ENCODE results near the gene MAP2K1. TPM values are rescaled to one million over a fixed set of nuclear protein-coding genes. Genes with fewer than 3 reads are reported as not detected.
A peak's percentile ranks its signal among the peaks of the same experiment; 100 is the strongest.
"Not testable (repeated sequence)": the region's sequence is repeated elsewhere in the genome, so short reads cannot be mapped to it uniquely, and the experiment has no call there.

The MAP2K1 gene
- total RNA-seq, 1 donor from 2014 or later = 57.7 TPM

DNA sequence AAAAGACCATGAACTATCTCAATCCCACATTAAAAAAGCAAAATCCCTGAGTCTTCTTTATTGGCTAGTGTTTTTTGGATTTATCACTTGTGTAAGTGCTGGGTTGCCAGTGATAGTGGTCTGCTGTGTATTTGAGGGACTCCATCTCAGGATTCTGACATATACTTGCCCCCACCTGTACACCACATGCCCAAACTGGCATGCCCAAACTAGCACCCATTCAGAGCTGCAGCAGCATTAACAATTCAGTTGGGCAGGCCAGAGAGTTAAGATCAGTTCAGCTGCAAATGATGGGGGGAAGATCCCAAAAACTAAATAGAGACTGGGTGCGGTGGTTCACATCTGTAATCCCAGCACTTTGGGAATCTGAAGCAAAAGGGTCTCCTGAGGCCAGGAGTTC lies 23.9 kb upstream of the MAP2K1 start:
- Histone ChIP-seq H3K36me3 (ENCODE audit: control insufficient read depth, insufficient read depth, low read length) (no peaks in the 10 kb centered on the region), H3K27me3 (ENCODE audit: control insufficient read depth, insufficient read depth, low read length) (no peaks in the 10 kb centered on the region), H3K4me3 (ENCODE audit: low read depth, low read length) (no peak overlapping the region)
- TF ChIP-seq, protein P1, sequence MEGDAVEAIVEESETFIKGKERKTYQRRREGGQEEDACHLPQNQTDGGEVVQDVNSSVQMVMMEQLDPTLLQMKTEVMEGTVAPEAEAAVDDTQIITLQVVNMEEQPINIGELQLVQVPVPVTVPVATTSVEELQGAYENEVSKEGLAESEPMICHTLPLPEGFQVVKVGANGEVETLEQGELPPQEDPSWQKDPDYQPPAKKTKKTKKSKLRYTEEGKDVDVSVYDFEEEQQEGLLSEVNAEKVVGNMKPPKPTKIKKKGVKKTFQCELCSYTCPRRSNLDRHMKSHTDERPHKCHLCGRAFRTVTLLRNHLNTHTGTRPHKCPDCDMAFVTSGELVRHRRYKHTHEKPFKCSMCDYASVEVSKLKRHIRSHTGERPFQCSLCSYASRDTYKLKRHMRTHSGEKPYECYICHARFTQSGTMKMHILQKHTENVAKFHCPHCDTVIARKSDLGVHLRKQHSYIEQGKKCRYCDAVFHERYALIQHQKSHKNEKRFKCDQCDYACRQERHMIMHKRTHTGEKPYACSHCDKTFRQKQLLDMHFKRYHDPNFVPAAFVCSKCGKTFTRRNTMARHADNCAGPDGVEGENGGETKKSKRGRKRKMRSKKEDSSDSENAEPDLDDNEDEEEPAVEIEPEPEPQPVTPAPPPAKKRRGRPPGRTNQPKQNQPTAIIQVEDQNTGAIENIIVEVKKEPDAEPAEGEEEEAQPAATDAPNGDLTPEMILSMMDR (IDR thresholded peaks at IDR 0.05; ENCODE audit: insufficient read depth, low read length, severe bottlenecking) = no peak
- DNase-seq (ENCODE audit: low read depth) (peak; percentile 58), FAIRE-seq (no peak)

DNA sequence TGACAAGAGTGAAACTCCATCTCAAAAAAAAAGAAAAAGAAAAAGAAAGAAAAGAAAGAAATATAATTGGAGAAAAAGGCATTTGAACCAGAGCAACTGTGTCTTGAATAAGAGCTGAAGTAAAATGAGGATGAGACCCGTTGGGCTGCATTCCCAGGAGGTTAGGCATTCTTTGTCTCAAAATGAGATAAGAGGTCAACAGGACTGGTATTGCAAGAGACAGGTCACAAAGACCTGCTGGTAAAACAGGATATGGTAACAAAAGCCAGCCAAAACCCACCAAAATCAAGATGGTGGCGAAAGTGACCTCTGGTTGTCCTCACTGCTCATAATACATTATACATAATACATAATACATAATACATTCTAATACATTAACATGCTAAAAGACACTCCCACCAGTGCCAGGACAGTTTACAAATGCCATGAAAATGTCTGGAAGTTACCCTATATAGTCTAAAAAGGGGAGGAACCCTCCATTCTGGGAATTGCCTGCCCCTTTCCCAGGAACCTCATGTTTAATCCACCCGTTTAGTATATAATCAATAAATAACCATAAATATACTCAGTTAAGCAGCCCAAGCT lies 21.7 kb upstream of the MAP2K1 start:
- FAIRE-seq = no peak
- H3K27me3 ChIP-seq (ENCODE audit: control insufficient read depth, insufficient read depth, low read length) = no peaks in the 10 kb centered on the region
- no peaks in the 10 kb centered on the region for H3K36me3 ChIP-seq (ENCODE audit: control insufficient read depth, insufficient read depth, low read length)
- H3K4me3 ChIP-seq (ENCODE audit: low read depth, low read length) = no peak overlapping the region
- TF ChIP-seq, protein P1 (IDR thresholded peaks at IDR 0.05; ENCODE audit: insufficient read depth, low read length, severe bottlenecking) = no peak
- DNase-seq (ENCODE audit: low read depth) = no peak

DNA sequence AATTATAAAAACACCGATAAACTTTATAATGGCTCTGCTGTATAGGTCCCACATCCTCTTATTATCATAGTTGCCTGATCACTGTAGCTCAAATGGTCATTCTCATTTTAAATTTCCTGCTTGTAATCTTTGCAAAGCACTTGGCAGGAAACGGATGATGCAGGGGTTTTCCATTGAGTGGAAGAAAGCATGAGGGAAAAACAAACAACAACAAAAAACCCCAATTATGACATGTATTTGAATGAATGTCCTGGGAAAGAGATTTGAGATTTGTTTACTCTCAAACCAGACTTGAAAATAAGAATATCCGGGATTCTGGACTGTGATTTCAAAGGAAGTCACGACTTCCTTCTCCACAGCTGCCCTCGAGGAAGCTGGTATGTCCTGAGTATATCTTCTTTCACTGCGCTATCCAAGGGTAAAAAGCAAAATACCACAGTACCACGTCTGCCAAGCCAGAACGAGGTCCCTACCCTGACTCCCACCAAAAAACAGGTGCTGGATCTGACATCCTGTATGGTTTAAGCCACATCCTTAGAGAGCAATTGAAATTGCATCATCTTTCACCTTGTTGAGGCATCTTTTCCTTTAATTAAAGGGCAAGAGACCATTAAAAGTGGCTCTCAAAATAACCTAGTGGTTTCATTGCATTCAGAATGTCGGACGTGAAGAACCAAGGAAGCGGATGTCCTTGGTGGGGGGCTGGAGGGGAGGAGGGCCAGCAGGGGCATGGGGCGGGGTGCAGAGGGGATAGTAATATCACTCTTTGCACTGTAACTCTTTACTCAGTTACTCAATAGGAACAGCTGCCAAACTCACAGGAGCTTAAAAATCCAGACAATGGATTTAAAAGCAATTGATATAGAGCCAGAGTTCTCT lies 16.7 kb upstream of the MAP2K1 start:
- TF ChIP-seq, protein P1 (IDR thresholded peaks at IDR 0.05; ENCODE audit: insufficient read depth, low read length, severe bottlenecking) = no peak
- no peaks in the 10 kb centered on the region for H3K27me3 ChIP-seq (ENCODE audit: control insufficient read depth, insufficient read depth, low read length)
- H3K36me3 ChIP-seq (ENCODE audit: control insufficient read depth, insufficient read depth, low read length) = no peaks in the 10 kb centered on the region
- H3K4me3 ChIP-seq (ENCODE audit: low read depth, low read length) = peak overlapping the region; percentile 21
- DNase-seq (ENCODE audit: low read depth) (peak; percentile 60), FAIRE-seq (no peak)

DNA sequence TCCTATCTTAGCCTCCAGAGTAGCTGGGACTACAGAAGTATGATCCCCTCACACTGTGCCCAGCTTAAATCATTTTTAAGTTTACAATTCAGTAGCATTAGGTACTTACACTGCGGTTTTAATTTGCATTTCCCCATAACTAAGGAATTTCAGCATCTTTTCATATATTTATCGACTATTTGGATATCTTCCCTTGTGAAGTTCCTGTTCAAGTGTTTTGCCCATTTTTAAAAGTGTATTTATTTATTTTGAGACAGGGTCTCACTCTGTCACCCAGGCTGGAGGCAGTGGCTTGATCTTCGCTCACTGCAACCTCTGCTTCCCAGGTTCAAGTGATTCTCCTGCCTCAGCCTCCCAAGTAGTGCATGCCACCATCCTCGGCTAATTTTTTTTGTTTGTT lies 12.5 kb upstream of the MAP2K1 start:
- Histone ChIP-seq H3K4me3 (ENCODE audit: low read depth, low read length) (no peak overlapping the region), H3K36me3 (ENCODE audit: control insufficient read depth, insufficient read depth, low read length) (no peaks in the 10 kb centered on the region), H3K27me3 (ENCODE audit: control insufficient read depth, insufficient read depth, low read length) (no peaks in the 10 kb centered on the region)
- DNase-seq (ENCODE audit: low read depth) (no peak), FAIRE-seq (no peak)
- TF ChIP-seq, protein P1 (IDR thresholded peaks at IDR 0.05; ENCODE audit: insufficient read depth, low read length, severe bottlenecking) = no peak

DNA sequence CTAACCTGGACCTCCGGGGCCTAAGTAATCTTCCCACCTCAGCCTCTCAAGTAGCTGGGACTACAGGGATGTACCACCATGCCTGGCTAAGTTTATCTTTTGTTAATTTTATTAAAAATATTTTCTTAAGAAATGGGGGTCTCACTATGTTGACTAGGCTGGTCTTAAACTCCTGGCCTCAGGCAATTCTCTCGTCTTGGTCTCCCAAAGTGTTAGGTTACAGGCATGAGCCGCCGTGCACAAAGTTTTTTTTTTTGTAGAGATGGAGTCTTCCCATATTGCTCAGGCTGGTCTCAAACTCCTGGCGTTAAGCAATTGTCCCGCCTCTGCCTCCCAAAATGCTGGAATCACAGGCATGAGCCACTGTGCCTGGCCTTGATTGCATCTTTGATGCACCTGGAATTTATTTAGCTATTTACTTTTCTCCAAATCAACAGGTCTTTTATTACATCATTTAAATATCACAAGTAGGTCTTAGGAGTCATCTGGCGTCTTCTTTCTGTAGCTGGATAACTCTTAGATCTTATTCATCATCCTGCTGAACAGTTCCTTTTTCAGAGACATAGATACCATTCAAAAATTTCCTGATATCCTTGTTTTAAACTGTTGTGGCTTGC lies 7.8 kb upstream of the MAP2K1 start:
- no peak overlapping the region for H3K4me3 ChIP-seq (ENCODE audit: low read depth, low read length)
- FAIRE-seq (no peak), DNase-seq (ENCODE audit: low read depth) (no peak)
- TF ChIP-seq, protein P1 (IDR thresholded peaks at IDR 0.05; ENCODE audit: insufficient read depth, low read length, severe bottlenecking) = no peak
- no peaks in the 10 kb centered on the region for H3K27me3 ChIP-seq (ENCODE audit: control insufficient read depth, insufficient read depth, low read length)
- no peaks in the 10 kb centered on the region for H3K36me3 ChIP-seq (ENCODE audit: control insufficient read depth, insufficient read depth, low read length)

DNA sequence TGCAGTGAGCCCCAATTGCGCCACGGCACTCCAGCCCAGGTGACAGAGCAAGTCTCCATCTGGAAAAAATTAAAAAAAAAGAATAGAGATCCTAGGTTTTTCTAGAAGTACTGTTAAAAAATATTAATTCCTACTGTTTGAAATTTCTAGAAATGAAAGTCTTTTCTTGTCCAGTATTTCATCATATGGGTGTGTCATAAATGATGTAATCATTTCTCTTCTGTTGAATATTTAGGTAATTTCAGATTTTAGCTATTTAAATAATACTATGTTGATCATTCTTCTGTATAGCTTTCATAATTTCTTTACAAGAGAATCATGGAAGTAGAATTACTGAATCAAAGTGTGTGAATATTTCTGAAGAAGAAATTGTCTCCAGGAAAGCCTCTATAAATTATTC lies 5.3 kb upstream of the MAP2K1 start:
- not testable (repeated sequence) for H3K36me3 ChIP-seq (ENCODE audit: control insufficient read depth, insufficient read depth, low read length); H3K4me3 ChIP-seq (ENCODE audit: low read depth, low read length); FAIRE-seq; DNase-seq (ENCODE audit: low read depth); H3K27me3 ChIP-seq (ENCODE audit: control insufficient read depth, insufficient read depth, low read length)
